Thyroid gland (tissue), 4 donors: ENCODE measurements around the gene MAPK8. TPM values are rescaled to one million over a fixed set of nuclear protein-coding genes. Genes with fewer than 3 reads are reported as not detected.

Experiments
- DNase-seq, 2 donors: peaks; one replicate each; pipeline ENCODE4 v3.0.0-alpha.2; 2019
- H3K27ac ChIP-seq, 3 donors: fragments of 200-600 bp; sonication (generic); 1 replicate in 2 of 3; 2 replicates in 1 of 3; pipeline ENCODE4 v1.5.1; 2016 to 2019; ENCODE audit warnings: mild to moderate bottlenecking in 1 of 3, moderate library complexity in 1 of 3
- H3K27me3 ChIP-seq: fragments of 200-600 bp; sonication (generic); one replicate; pipeline ENCODE4 v1.5.1; 2019
- H3K36me3 ChIP-seq, 2 donors: fragments of 200-600 bp; sonication (generic); one replicate each; pipeline ENCODE4 v1.5.1; 2016 to 2019
- H3K4me1 ChIP-seq, 2 donors: fragments of 200-600 bp; sonication (generic); one replicate each; pipeline ENCODE4 v1.5.1; 2017 to 2019
- H3K4me3 ChIP-seq, 3 donors: fragments of 200-600 bp; sonication (generic); replicated peaks in 1 of 3; 1 replicate in 2 of 3; 2 replicates in 1 of 3; pipeline ENCODE4 v1.5.1; 2016; ENCODE audit warnings: mild to moderate bottlenecking in 1 of 3
- H3K9me3 ChIP-seq: fragments of 200-600 bp; sonication (generic); one replicate; pipeline ENCODE4 v1.5.1; 2017
- CTCF ChIP-seq, 6 experiments: fragments of 200-600 bp in 3 of 6; fragments of 450-650 bp in 3 of 6; sonication (generic) in 3 of 6; IDR thresholded peaks; one replicate each; pipeline ENCODE4 v1.5.1; 2016 to 2019; ENCODE audit warnings: antibody characterized with exemption in 6 of 6, mild to moderate bottlenecking in 2 of 6, inconsistent platforms in 1 of 6, moderate library complexity in 1 of 6
- POLR2A ChIP-seq, 2 donors: fragments of 450-650 bp; IDR thresholded peaks; one replicate each; pipeline ENCODE4 v1.6.1; 2017; ENCODE audit warnings: antibody characterized with exemption in 2 of 2, mild to moderate bottlenecking in 2 of 2, moderate library complexity in 1 of 2
- WGBS, 2 donors: methylation state at CpG; one replicate each; pipeline ENCODE4 v1.1.5; 2017; 5-methylcytosine and 5-hydroxymethylcytosine counted together
- intact Hi-C: fragments of 100-400 bp; cut with DNase I; formaldehyde crosslinking; loops from one replicate; pipeline ENCODE4 v1.15.1; 2023
- total RNA-seq, 4 donors: library from RNA; depleted of rRNA; stranded (reverse); fragments of >200 nt; gene quantifications; one replicate each; pipeline ENCODE4 v1.2.3, GENCODE V29; 2016

The MAPK8 gene
- total RNA-seq, 4 donors from 2014 or later = 76.2 to 165 (median 99.0) TPM

DNA sequence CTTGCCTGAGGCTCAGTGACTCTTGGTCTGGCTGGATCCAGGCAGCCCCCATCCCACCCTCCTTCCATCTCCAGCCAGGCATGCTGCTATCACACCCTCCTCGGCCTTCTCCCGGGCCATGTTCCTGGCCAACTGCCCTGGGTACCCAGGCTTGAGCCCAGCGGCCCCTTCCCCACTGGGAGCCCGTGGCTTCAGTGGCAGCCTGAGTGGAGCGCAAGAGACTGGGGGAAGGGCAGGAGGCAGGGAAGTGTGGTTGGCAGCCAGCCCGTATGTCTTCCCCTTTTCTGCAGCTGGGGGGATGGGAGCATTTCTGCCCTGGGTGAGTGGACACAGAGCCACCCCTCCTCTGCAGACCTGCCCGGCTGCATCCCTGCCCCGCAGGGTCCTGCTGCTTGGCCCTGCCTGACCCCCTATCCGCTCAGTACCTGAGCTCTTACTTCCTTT lies 149.9 kb downstream of the MAPK8 start:
- no peaks in the 10 kb centered on the region for H3K27me3 ChIP-seq
- H3K4me3 ChIP-seq = no peak overlapping the region
- H3K27ac ChIP-seq = peak overlapping the region in 2 of 3 donors; percentile 24 to 58
- WGBS, 2 donors = 4 to 22% methylated on average over 6 to 9 of the region's 9 CpGs
- H3K4me1 ChIP-seq = peaks cover 22 to 40% of the 10 kb centered on the region in 2 donors
- intact Hi-C loops = no loop called here
- H3K36me3 ChIP-seq = no peaks in the 10 kb centered on the region
- no peaks in the 10 kb centered on the region for H3K9me3 ChIP-seq
- no peak for TF ChIP-seq POLR2A (IDR thresholded peaks at IDR 0.05)
- TF ChIP-seq CTCF (IDR thresholded peaks at IDR 0.05) = no peak
- DNase-seq = peak; percentile 96 to 97

DNA sequence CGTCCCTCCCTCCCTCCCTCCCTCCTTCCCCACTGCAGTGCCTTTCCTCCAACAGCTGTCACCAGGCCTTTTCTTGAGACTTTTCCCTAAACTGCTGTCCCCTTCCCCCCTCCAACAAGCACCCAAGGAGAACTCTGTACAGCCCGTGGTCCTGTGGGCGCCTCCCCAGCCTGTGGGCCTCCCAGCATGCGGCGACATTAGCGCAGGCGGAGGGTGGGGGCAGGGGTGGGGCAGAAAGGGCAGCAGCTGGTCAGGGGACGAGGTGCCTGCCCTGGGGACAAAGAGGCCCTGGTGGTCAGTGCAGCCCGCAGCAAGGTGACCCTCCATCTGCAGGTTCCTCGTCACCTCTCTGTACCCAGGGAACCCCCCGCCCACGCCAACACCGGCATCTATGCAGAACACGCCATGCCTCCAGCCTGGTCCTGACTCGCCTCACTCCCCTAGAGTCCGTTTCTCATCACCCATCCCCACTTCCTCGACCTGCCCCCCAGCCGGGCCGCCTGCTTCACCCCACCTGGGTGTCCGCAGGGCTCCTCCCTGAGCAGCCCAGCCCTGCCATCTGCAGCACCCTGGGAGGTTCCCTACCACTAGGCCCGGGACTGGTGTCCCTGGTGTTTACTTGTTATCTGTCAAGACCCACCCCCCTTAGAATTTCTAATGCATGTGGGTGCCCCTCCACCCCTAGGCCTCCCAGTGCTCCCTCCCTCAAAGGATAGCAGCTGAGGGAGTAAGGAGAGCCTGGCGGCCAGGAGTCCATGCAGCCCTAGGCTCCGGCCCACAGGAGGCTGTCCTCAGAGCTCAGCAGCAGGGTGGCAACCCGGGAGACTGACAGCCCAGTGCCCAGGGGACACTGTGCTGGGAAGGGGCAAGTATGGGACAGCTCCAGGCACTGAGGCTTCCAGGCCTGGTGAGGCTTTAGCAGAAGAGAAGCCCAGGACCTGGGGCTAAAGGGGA lies 150.6 kb downstream of the MAPK8 start:
- Histone ChIP-seq H3K27ac (peak overlapping the region in 2 of 3 donors; percentile 24 to 58), H3K9me3 (no peaks in the 10 kb centered on the region), H3K4me3 (no peak overlapping the region), H3K36me3 (no peaks in the 10 kb centered on the region), H3K4me1 (peaks cover 22 to 40% of the 10 kb centered on the region in 2 donors), H3K27me3 (no peaks in the 10 kb centered on the region)
- intact Hi-C loops = no loop called here
- 53 to 66% methylated on average over 20 to 23 of the region's 24 CpGs for WGBS, 2 donors
- DNase-seq = no peak
- TF ChIP-seq CTCF (IDR thresholded peaks at IDR 0.05) = no peak
- TF ChIP-seq POLR2A (IDR thresholded peaks at IDR 0.05) = no peak

GRCh38 chr10:48457949-48458661 lies 151.6 kb downstream of the MAPK8 start:
- no peak for DNase-seq
- Histone ChIP-seq H3K27ac (no peak overlapping the region), H3K4me3 (no peak overlapping the region), H3K36me3 (no peaks in the 10 kb centered on the region), H3K4me1 (peaks cover 23 to 45% of the 10 kb centered on the region in 2 donors), H3K27me3 (no peaks in the 10 kb centered on the region), H3K9me3 (no peaks in the 10 kb centered on the region)
- intact Hi-C loops = no loop called here
- 84 to 90% methylated on average over 4 of the region's 5 CpGs for WGBS, 2 donors
- TF ChIP-seq CTCF (IDR thresholded peaks at IDR 0.05) (no peak), POLR2A (IDR thresholded peaks at IDR 0.05) (no peak)

DNA sequence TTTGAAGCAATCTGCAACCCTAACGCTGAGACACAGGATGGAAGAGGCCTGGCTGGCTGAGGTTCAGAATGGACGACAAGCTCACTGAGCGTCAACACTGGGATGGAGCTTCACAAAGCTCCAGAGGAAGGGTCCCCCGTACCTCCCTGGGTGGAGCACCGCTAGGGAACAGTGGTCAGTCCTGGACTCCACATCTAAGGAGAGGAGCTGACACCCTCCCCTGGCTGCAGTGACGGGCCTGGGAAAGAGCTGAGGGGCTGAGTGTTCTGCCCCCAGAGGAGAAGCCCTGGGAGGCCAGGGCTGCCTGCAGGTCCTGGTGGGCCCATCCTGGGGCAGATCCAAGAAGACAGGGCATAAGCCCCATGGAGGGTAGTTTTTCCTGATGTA lies 152.2 kb downstream of the MAPK8 start:
- WGBS, 2 donors = 69 to 71% methylated on average over 4 to 6 of the region's 6 CpGs
- Histone ChIP-seq H3K36me3 (no peaks in the 10 kb centered on the region), H3K4me3 (no peak overlapping the region), H3K27me3 (no peaks in the 10 kb centered on the region), H3K9me3 (no peaks in the 10 kb centered on the region), H3K4me1 (peaks cover 29 to 47% of the 10 kb centered on the region in 2 donors), H3K27ac (no peak overlapping the region)
- intact Hi-C loops = no loop called here
- DNase-seq = no peak
- TF ChIP-seq POLR2A (IDR thresholded peaks at IDR 0.05) (no peak), CTCF (IDR thresholded peaks at IDR 0.05) (no peak)
